GM23248 (cell line): ENCODE measurements around the gene GID4. TPM values are rescaled to one million over a fixed set of nuclear protein-coding genes. Genes with fewer than 3 reads are reported as not detected.

Source experiments
- DNase-seq: peaks from one replicate; pipeline ENCODE4 v3.0.0-alpha.2; 2015
- H2AFZ ChIP-seq: fragments of 200-600 bp; sonication (generic); 2 replicates; pipeline ENCODE4 v1.6.1; 2016; ENCODE audit warnings: antibody characterized with exemption
- H3F3A ChIP-seq: fragments of 200-600 bp; sonication (generic); 2 replicates; pipeline ENCODE4 v1.6.1; 2016; ENCODE audit warnings: mild to moderate bottlenecking, antibody characterized with exemption, mixed run types; ENCODE audit not compliant: insufficient read depth
- H3K27ac ChIP-seq: fragments of 200-600 bp; sonication (generic); 2 replicates; pipeline ENCODE4 v1.5.1; 2016; ENCODE audit warnings: mild to moderate bottlenecking
- H3K27me3 ChIP-seq: fragments of 200-600 bp; sonication (generic); replicated peaks from 2 replicates; pipeline ENCODE4 v1.6.1; 2016; ENCODE audit warnings: mild to moderate bottlenecking; ENCODE audit not compliant: insufficient read depth
- H3K36me3 ChIP-seq: fragments of 200-600 bp; sonication (generic); 2 replicates; pipeline ENCODE4 v1.6.1; 2016; ENCODE audit warnings: low read depth, mild to moderate bottlenecking
- H3K4me1 ChIP-seq: fragments of 200-600 bp; sonication (generic); 2 replicates; pipeline ENCODE4 v1.6.1; 2016; ENCODE audit warnings: mild to moderate bottlenecking; ENCODE audit not compliant: insufficient read depth
- H3K4me2 ChIP-seq: fragments of 200-600 bp; sonication (generic); one replicate; pipeline ENCODE4 v1.6.1; 2016; ENCODE audit warnings: mild to moderate bottlenecking; ENCODE audit not compliant: unreplicated experiment
- H3K4me3 ChIP-seq: fragments of 200-600 bp; sonication (generic); 2 replicates; pipeline ENCODE4 v1.5.1; 2016; ENCODE audit warnings: mild to moderate bottlenecking
- H3K79me2 ChIP-seq: fragments of 200-600 bp; sonication (generic); 2 replicates; pipeline ENCODE4 v1.6.1; 2016; ENCODE audit warnings: mild to moderate bottlenecking; ENCODE audit not compliant: insufficient read depth
- H3K9ac ChIP-seq: fragments of 200-600 bp; sonication (generic); 2 replicates; pipeline ENCODE4 v1.6.1; 2016; ENCODE audit warnings: mild to moderate bottlenecking
- H3K9me2 ChIP-seq: fragments of 200-600 bp; sonication (generic); 2 replicates; pipeline ENCODE4 v1.6.1; 2016; ENCODE audit warnings: mixed run types, mild to moderate bottlenecking, moderate library complexity; ENCODE audit not compliant: insufficient read depth
- H3K9me3 ChIP-seq: fragments of 200-600 bp; sonication (generic); one replicate; pipeline ENCODE4 v1.6.1; 2017; ENCODE audit warnings: low read depth
- H4K20me1 ChIP-seq: fragments of 200-600 bp; sonication (generic); 2 replicates; pipeline ENCODE4 v1.6.0; 2016; ENCODE audit not compliant: insufficient read depth
- EZH2 ChIP-seq: fragments of 200-600 bp; sonication (generic); IDR thresholded peaks from 2 replicates; pipeline ENCODE4 v1.6.1; 2018; ENCODE audit warnings: antibody characterized with exemption, mild to moderate bottlenecking; ENCODE audit not compliant: insufficient read depth, poor library complexity, severe bottlenecking
- EZH2phosphoT487 ChIP-seq: fragments of 200-600 bp; sonication (generic); IDR thresholded peaks from 2 replicates; pipeline ENCODE4 v1.6.1; 2018; ENCODE audit warnings: antibody characterized with exemption, moderate library complexity, mild to moderate bottlenecking, low read depth; ENCODE audit not compliant: insufficient read depth
- WGBS, 2 experiments: methylation state at CpG; one replicate each; pipeline ENCODE4 v1.1.6; 2015 to 2017; ENCODE audit warnings: low lambda C conversion rate in 2 of 2, low coverage in 1 of 2; ENCODE audit errors: missing lambda C conversion rate in 2 of 2; 5-methylcytosine and 5-hydroxymethylcytosine counted together
- in situ Hi-C: fragments of 300-500 bp; cut with MboI; formaldehyde crosslinking; loops from 2 replicates; pipeline ENCODE4 v1.15.0; 2020
- polyA plus RNA-seq: library from polyadenylated mRNA; unstranded; fragments of >200 nt; fragmentation: Nextera tagmentation; extraction: Ambion mirVana; gene quantifications from 2 replicates; pipeline ENCODE4 v1.2.1, GENCODE V29; 2016
- total RNA-seq: library from RNA; depleted of rRNA; stranded (reverse); fragments of >200 nt; shearing (Covaris generic); gene quantifications from 2 replicates; pipeline ENCODE4 v1.2.3, GENCODE V29; 2014

Gene GID4
- total and polyA plus RNA-seq, 2 experiments from 2014 or later, result 7.2 to 10.2 TPM

GRCh38 chr17:18110636-18111145 is 71.5 kb downstream of the GID4 start:
- H3K36me3 ChIP-seq, result no peaks in the 10 kb centered on the region
- no peak overlapping the region for H2AFZ ChIP-seq
- no peak for TF ChIP-seq EZH2
- no peak for TF ChIP-seq EZH2phosphoT487
- H3K9me2 ChIP-seq, result no peaks in the 10 kb centered on the region
- H3K27me3 ChIP-seq, result no peaks in the 10 kb centered on the region
- no peaks in the 10 kb centered on the region for H3K4me1 ChIP-seq
- H4K20me1 ChIP-seq, result no peaks in the 10 kb centered on the region
- H3K9ac ChIP-seq, result no peak overlapping the region
- H3F3A ChIP-seq, result no peaks in the 10 kb centered on the region
- DNase-seq, result no peak
- no peak overlapping the region for H3K4me3 ChIP-seq
- WGBS, 2 experiments, result 87 to 94% methylated on average over 3 of the region's 4 CpGs
- no peak overlapping the region for H3K4me2 ChIP-seq
- no peaks in the 10 kb centered on the region for H3K9me3 ChIP-seq
- H3K79me2 ChIP-seq, result no peaks in the 10 kb centered on the region
- in situ Hi-C loops, result no loop called here
- no peak overlapping the region for H3K27ac ChIP-seq

- Histone ChIP-seq H3K4me3 (no peak overlapping the region), H3K4me1 (no peaks in the 10 kb centered on the region), H3K9me3 (no peaks in the 10 kb centered on the region), H3K27ac (no peak overlapping the region), H2AFZ (no peak overlapping the region), H3K4me2 (no peak overlapping the region), H3K27me3 (no peaks in the 10 kb centered on the region), H3K79me2 (no peaks in the 10 kb centered on the region), H3F3A (no peaks in the 10 kb centered on the region), H3K9me2 (no peaks in the 10 kb centered on the region), H3K9ac (no peak overlapping the region), H3K36me3 (no peaks in the 10 kb centered on the region), H4K20me1 (no peaks in the 10 kb centered on the region)
- TF ChIP-seq EZH2phosphoT487 (no peak), EZH2 (no peak)
- DNase-seq, result no peak
- in situ Hi-C loops, result no loop called here
- WGBS, 2 experiments, result 60 to 64% methylated on average over 6 of the region's 6 CpGs
These were observed 72.2 kb downstream of the GID4 start for GRCh38 chr17:18111330-18111971.

GRCh38 chr17:18115517-18115916 is 76.3 kb downstream of the GID4 start:
- H3K4me2 ChIP-seq, result no peak overlapping the region
- DNase-seq, result no peak
- no peak overlapping the region for H2AFZ ChIP-seq
- no peaks in the 10 kb centered on the region for H3K9me2 ChIP-seq
- H3K79me2 ChIP-seq, result no peaks in the 10 kb centered on the region
- no peaks in the 10 kb centered on the region for H3K4me1 ChIP-seq
- H3F3A ChIP-seq, result no peaks in the 10 kb centered on the region
- H3K9me3 ChIP-seq, result no peaks in the 10 kb centered on the region
- in situ Hi-C loops, result no loop called here
- no peak overlapping the region for H3K27ac ChIP-seq
- H3K36me3 ChIP-seq, result no peaks in the 10 kb centered on the region
- no peak overlapping the region for H3K9ac ChIP-seq
- H4K20me1 ChIP-seq, result no peaks in the 10 kb centered on the region
- H3K4me3 ChIP-seq, result no peak overlapping the region
- H3K27me3 ChIP-seq, result no peaks in the 10 kb centered on the region
- TF ChIP-seq EZH2phosphoT487, result no peak
- no peak for TF ChIP-seq EZH2
- 66 to 71% methylated on average over 7 of the region's 7 CpGs for WGBS, 2 experiments

DNA sequence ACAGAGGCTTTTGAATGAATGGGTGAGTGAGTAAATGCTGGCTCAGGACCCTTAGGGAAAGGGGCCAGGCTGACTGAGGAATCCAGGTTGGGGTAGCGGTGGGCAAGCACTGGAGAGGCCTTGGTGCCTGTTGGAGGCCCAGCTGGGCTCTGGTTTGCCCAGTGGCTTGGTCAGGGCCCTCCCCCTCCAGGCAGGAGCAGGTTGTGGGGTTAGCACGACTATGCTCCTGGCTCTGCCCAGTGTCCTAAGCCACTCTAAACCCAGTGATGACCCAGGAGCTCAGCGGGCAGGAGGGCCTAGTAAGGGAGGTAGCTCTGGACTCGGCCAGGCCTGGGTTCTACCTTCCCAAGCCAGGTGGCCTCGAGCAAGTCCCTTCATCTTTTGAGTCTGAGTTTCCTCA is 76.9 kb downstream of the GID4 start:
- TF ChIP-seq EZH2phosphoT487 (no peak), EZH2 (no peak)
- H4K20me1 ChIP-seq, result no peaks in the 10 kb centered on the region
- H3K4me3 ChIP-seq, result no peak overlapping the region
- no peak overlapping the region for H2AFZ ChIP-seq
- H3K27me3 ChIP-seq, result no peaks in the 10 kb centered on the region
- H3K9me2 ChIP-seq, result no peaks in the 10 kb centered on the region
- DNase-seq, result no peak
- H3K9ac ChIP-seq, result no peak overlapping the region
- in situ Hi-C loops, result no loop called here
- no peak overlapping the region for H3K4me2 ChIP-seq
- H3K4me1 ChIP-seq, result no peaks in the 10 kb centered on the region
- no peaks in the 10 kb centered on the region for H3K9me3 ChIP-seq
- H3F3A ChIP-seq, result no peaks in the 10 kb centered on the region
- no peaks in the 10 kb centered on the region for H3K79me2 ChIP-seq
- no peak overlapping the region for H3K27ac ChIP-seq
- WGBS, 2 experiments, result 59 to 60% methylated on average over 5 of the region's 5 CpGs
- no peaks in the 10 kb centered on the region for H3K36me3 ChIP-seq
